Superior temporal gyrus (tissue), 1 donor: Measurements from ENCODE around the gene TUBB6.

Source experiments
- DNase-seq: peaks from one replicate; pipeline ENCODE4 v3.0.0-alpha.2; 2016; ENCODE audit errors: extremely low spot score

TUBB6 gene

GRCh38 chr18:12314591-12315305, 6.7 kb downstream of the TUBB6 start:
- no peak for DNase-seq

DNA sequence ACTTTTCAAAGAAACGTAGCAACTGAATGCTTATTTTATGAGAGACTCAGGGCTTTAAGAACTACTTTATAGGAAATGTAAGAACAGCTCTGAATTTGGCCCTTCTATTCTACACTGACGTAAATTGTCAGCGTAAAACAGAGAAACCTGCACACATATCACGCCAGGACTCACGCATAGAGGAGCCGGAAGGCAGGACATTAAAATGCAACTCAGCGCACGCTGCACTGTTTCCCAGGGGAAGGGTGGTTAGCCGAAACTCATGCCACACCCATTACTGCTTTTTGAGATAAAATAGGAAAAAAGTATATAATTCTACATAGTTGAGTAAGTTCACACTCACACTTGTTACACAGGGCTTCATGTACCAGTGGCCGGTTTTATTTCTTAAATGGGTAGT, 7.4 kb downstream of the TUBB6 start:
- no peak for DNase-seq

GRCh38 chr18:12315911-12316310, 7.9 kb downstream of the TUBB6 start:
- DNase-seq: no peak

DNA sequence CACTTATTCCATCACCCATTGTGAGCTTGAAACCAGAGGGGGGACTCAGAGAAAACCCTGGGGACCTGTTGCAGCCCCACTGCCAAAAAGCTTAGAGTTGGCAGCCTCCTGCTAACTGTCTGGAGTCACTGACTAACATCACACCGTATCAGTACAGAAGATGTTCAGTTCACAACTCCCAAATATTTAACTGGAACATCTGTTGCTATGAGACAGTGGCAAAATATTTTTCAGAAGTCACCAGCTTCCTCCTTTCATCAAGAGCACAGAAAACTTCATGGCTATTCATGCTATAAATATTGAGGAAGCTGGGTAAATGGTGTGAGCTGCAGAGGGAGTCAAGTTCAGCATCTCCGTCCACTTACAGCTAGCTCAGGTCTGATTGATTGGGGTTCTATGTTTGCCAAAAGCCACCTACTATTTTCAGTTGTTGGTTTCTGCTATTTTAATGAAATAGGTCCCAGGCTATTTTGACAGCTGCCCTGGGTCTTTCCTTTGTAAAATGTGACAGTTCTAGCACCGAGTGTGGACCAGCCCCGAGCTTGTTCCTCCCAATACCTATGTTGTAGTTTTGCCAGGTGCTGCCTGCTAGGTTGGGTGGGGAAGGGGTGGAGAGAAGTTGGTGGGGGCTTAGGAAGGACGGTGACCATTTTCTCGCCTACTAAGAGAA, 9.8 kb downstream of the TUBB6 start:
- no peak for DNase-seq

- no peak for DNase-seq
Observed at GRCh38 chr18:12318334-12318697, 10.3 kb downstream of the TUBB6 start.

DNA sequence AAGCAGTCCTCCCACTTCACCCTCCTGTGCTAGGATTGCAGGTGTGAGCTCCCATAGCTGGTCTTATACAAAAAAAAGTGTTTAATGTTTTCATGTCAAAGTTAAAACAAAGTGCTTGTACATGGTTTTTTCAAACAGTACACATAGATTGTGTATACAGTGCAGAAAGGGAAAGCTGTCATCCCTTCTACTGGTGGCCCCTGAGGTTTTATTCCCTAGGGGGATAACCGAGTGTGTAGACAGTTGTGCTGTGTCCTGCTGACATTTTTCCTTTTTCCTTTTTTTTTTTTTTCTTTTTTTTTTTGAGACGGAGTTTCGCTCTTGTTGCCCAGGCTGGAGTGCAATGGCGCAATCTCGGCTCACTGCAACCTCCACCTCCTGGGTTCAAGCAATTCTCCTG, 10.8 kb downstream of the TUBB6 start:
- no peak for DNase-seq

GRCh38 chr18:12321333-12321732, 13.3 kb downstream of the TUBB6 start:
- no peak for DNase-seq

- no peak for DNase-seq
Observed at GRCh38 chr18:12324991-12325725, 17.1 kb downstream of the TUBB6 start.

GRCh38 chr18:12325726-12326245, 17.7 kb downstream of the TUBB6 start:
- no peak for DNase-seq

GRCh38 chr18:12326711-12327460, 18.8 kb downstream of the TUBB6 start:
- no peak for DNase-seq

GRCh38 chr18:12327510-12328178, 19.6 kb downstream of the TUBB6 start:
- DNase-seq: peak; percentile 27

DNA sequence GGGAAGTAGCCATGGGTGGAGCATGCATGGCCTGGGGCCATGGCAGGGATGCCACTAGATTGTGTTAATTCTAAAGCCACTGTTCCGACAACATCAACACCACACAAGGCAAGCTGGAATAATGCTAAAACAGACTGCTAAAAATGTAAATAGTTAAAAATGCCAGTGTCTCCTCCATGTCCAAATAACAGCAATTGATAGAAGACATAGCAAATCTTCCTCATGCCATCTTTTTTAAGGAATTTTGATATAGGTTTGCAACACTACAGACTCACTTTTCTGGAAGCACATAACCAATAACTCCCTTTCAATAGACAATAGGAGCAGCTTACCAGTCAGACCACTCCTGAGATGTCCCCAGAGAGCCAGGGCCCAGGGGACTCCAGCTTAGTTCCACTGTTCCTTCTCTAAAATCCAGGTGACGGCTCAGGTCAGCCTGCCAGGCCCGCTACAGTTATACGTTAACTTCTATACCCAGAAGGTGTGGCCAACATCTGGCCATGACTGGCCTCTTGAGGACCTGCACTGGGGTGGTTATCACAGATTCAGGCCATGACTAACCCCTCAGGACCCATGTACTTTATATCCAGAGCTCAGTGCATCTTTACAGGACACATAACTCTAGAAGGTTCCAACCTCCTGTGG, 20.3 kb downstream of the TUBB6 start:
- DNase-seq: no peak

GRCh38 chr18:12329125-12329698, 21.2 kb downstream of the TUBB6 start:
- DNase-seq: no peak

GRCh38 chr18:12330766-12331165, 22.7 kb downstream of the TUBB6 start:
- DNase-seq: no peak

- DNase-seq: no peak
Observed at GRCh38 chr18:12333506-12334290, 25.7 kb downstream of the TUBB6 start.

GRCh38 chr18:12334366-12334808, 26.3 kb downstream of the TUBB6 start:
- no peak for DNase-seq

DNA sequence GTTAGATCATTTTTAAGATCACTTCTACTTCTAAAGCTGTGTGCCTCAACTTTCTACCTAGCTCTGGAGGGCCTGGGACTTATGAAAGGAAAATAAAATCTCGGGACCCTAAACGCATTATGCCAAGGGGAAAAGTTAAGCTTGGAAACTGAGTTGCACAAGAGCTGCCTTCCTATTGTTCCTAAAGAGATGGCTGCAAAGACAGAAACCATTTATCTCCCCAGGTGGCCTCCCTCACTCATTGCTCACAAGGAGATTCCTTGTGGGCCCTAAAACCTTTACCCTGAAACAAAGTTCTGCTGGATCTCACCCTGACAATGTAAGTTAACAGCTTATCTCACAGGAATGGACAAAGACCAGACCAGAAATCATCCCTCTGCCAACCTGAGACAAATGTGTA, 26.8 kb downstream of the TUBB6 start:
- DNase-seq: no peak

GRCh38 chr18:12335503-12335902, 27.5 kb downstream of the TUBB6 start:
- DNase-seq: no peak

GRCh38 chr18:12336171-12336613, 28.2 kb downstream of the TUBB6 start:
- DNase-seq: no peak

- DNase-seq: no peak
Observed at GRCh38 chr18:12336887-12337286, 28.8 kb downstream of the TUBB6 start.
